Measurements from ENCODE around the gene TBX15. TPM values are rescaled to one million over a fixed set of nuclear protein-coding genes. Genes with fewer than 3 reads are reported as not detected.

TBX15 gene
- 0.02 to 0.07 TPM (median 0.06 TPM) in 5 replicates for total RNA-seq (2022; extraction: Qiagen RNA extraction)

DNA sequence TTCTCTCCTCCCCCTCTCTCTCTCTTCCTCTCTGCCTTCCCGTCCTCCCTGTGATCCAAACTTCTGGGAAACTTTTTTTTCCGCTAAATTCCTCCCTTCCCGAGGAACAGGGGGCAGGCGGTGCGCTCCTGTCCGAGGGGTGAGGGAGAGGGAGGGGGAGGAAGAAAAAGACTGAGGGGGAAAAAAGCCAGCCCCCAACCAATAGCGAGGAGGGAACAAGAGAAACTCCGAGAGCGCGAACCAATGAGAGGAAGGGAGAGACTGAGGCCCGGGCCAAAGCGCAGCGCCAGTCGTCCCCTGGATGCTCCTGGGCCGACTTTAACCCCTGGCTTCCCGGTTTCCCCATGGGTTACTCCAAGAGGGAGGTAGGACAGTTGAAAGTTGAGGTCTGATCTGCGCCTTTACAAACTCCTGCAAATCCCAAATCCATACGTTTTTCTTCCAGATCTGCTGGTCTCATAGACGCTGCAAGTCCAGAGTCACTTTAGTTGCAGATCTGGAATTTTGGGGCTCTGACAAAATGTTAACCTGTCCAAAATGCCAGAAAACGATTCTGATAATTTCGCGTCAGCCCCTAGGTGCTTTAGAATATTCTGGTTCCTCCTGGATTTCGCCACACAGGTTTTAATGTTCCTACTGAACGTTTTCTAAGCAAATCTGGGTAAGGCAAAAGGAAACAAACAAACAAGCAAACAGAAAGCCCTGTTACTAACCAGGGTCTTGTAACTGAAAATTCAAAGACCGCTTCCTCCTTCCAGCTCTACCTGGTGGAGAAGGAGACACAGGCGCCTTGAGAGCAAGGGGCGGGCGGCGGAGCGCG lies at the start of gene TBX15:
TSS of gene TBX15 (minus strand) at position 158 of the 820 bp plus-strand sequence. CDS start 548 bp downstream, outside the sequence.

Other genes with a start within 250 kb of the TBX15 start
- gene WARS2, start 152.3 kb upstream of the TBX15 start, total RNA-seq (2022; extraction: Qiagen RNA extraction) = 4.8 to 6.3 TPM (median 5.6 TPM) in 5 replicates